Suprapubic skin (tissue), 4 donors: ENCODE data around the gene ARAP3. TPM values are rescaled to one million over a fixed set of nuclear protein-coding genes. Genes with fewer than 3 reads are reported as not detected.
A peak's percentile ranks its signal among the peaks of the same experiment; 100 is the strongest.

Source experiments
- DNase-seq, 2 donors: peaks; one replicate each; pipeline ENCODE4 v3.0.0-alpha.2; 2019; ENCODE audit warnings: low spot score in 2 of 2
- H3K27ac ChIP-seq: fragments of 200-600 bp; sonication (generic); one replicate; pipeline ENCODE4 v1.5.1; 2019
- H3K27me3 ChIP-seq: fragments of 200-600 bp; sonication (generic); one replicate; pipeline ENCODE4 v1.5.1; 2019
- H3K36me3 ChIP-seq: fragments of 200-600 bp; sonication (generic); one replicate; pipeline ENCODE4 v1.5.1; 2019
- H3K4me1 ChIP-seq: fragments of 200-600 bp; sonication (generic); one replicate; pipeline ENCODE4 v1.5.1; 2019
- H3K4me3 ChIP-seq: fragments of 200-600 bp; sonication (generic); one replicate; pipeline ENCODE4 v1.5.1; 2019; ENCODE audit warnings: mild to moderate bottlenecking
- H3K9me3 ChIP-seq: fragments of 200-600 bp; sonication (generic); one replicate; pipeline ENCODE4 v1.5.1; 2019
- EP300 ChIP-seq: sonication (generic); formaldehyde crosslinking; IDR thresholded peaks from one replicate; pipeline ENCODE4 v1.6.1; 2017; ENCODE audit warnings: antibody characterized with exemption
- POLR2A ChIP-seq, 2 donors: fragments of 450-650 bp; IDR thresholded peaks; one replicate each; pipeline ENCODE4 v1.6.1; 2017; ENCODE audit warnings: antibody characterized with exemption in 2 of 2, mild to moderate bottlenecking in 2 of 2, moderate library complexity in 2 of 2
- POLR2AphosphoS5 ChIP-seq, 3 donors: sonication (generic); formaldehyde crosslinking; IDR thresholded peaks; one replicate each; pipeline ENCODE4 v1.6.1; 2017; ENCODE audit warnings: antibody characterized with exemption in 3 of 3
- WGBS: methylation state at CpG from one replicate; pipeline ENCODE4 v1.1.5; 2018; 5-methylcytosine and 5-hydroxymethylcytosine counted together
- total RNA-seq, 4 donors: library from RNA; depleted of rRNA; stranded (reverse); fragments of >200 nt; gene quantifications; one replicate each; pipeline ENCODE4 v1.1.0, GENCODE V29; 2016
- TF ChIP-seq, protein P1 (sequence below), 2 donors: fragments of 200-600 bp in 1 of 2; fragments of 450-650 bp in 1 of 2; sonication (generic) in 1 of 2; IDR thresholded peaks; one replicate each; pipeline ENCODE4 v1.5.1; 2016 to 2019; ENCODE audit warnings: antibody characterized with exemption in 2 of 2, mild to moderate bottlenecking in 1 of 2, moderate library complexity in 1 of 2

The ARAP3 gene
- total RNA-seq, 4 donors from 2014 or later = 1.5 to 7.4 (median 4.3) TPM

DNA sequence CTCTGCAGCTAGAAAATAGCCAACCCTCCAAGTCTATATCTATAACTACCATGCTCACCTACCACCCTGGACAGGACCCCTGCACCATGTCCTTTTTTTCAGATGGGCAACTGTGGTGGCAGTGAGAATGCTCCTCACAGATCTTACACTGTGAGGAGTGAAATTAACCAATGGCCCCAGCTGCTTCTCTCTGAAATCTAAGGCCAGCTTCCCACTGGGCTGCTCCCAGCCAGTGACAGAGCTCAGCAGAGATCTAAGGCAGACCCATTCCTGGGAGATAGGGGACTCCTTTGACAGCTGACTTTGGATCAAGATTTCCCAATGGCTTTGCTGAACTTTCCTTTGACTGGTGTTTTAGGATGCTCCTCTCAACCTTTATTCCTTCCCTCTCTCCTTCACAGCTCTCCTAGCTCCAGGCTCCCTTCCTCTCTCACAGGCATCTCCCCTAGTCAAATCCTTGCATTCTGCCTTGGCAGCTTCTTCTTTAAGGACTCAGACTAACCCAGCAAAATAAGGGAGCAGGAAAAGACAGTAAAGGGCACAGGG, 1.6 kb upstream of the ARAP3 start:
- Histone ChIP-seq H3K4me1 (peaks cover 35% of the 10 kb centered on the region), H3K4me3 (no peak overlapping the region), H3K27me3 (no peaks in the 10 kb centered on the region), H3K36me3 (no peaks in the 10 kb centered on the region), H3K9me3 (no peaks in the 10 kb centered on the region), H3K27ac (no peak overlapping the region)
- DNase-seq = no peak
- TF ChIP-seq POLR2AphosphoS5 (IDR thresholded peaks at IDR 0.05) (no peak), EP300 (no peak), POLR2A (IDR thresholded peaks at IDR 0.05) (no peak)
- TF ChIP-seq, protein P1, sequence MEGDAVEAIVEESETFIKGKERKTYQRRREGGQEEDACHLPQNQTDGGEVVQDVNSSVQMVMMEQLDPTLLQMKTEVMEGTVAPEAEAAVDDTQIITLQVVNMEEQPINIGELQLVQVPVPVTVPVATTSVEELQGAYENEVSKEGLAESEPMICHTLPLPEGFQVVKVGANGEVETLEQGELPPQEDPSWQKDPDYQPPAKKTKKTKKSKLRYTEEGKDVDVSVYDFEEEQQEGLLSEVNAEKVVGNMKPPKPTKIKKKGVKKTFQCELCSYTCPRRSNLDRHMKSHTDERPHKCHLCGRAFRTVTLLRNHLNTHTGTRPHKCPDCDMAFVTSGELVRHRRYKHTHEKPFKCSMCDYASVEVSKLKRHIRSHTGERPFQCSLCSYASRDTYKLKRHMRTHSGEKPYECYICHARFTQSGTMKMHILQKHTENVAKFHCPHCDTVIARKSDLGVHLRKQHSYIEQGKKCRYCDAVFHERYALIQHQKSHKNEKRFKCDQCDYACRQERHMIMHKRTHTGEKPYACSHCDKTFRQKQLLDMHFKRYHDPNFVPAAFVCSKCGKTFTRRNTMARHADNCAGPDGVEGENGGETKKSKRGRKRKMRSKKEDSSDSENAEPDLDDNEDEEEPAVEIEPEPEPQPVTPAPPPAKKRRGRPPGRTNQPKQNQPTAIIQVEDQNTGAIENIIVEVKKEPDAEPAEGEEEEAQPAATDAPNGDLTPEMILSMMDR (IDR thresholded peaks at IDR 0.05) = no peak

- TF ChIP-seq EP300 (no peak), POLR2AphosphoS5 (IDR thresholded peaks at IDR 0.05) (no peak), POLR2A (IDR thresholded peaks at IDR 0.05) (no peak)
- TF ChIP-seq, protein P1 (IDR thresholded peaks at IDR 0.05) = no peak
These were observed 735 bp downstream of the ARAP3 start for GRCh38 chr5:141681295-141681694.

GRCh38 chr5:141680751-141681201, 1.3 kb downstream of the ARAP3 start:
- Histone ChIP-seq H3K4me3 (peak overlapping the region; percentile 60), H3K9me3 (no peaks in the 10 kb centered on the region), H3K27ac (peak overlapping the region; percentile 73), H3K27me3 (no peaks in the 10 kb centered on the region), H3K4me1 (peaks cover 35% of the 10 kb centered on the region), H3K36me3 (no peaks in the 10 kb centered on the region)
- 54% methylated on average over 5 of the region's 6 CpGs for WGBS
- no peak for DNase-seq
- no peak for TF ChIP-seq POLR2A (IDR thresholded peaks at IDR 0.05)
- TF ChIP-seq, protein P1 (IDR thresholded peaks at IDR 0.05) = no peak
- TF ChIP-seq EP300 = no peak
- TF ChIP-seq POLR2AphosphoS5 (IDR thresholded peaks at IDR 0.05) = no peak

More at GRCh38 chr5:141681295-141681694, 735 bp downstream of the ARAP3 start:
- no peaks in the 10 kb centered on the region for H3K9me3 ChIP-seq
- H3K4me1 ChIP-seq = peaks cover 35% of the 10 kb centered on the region
- no peaks in the 10 kb centered on the region for H3K27me3 ChIP-seq
- 72% methylated on average over 2 of the region's 2 CpGs for WGBS
- peak overlapping the region; percentile 73 for H3K27ac ChIP-seq
- H3K36me3 ChIP-seq = no peaks in the 10 kb centered on the region
- H3K4me3 ChIP-seq = peak overlapping the region; percentile 60
- no peak for DNase-seq

DNA sequence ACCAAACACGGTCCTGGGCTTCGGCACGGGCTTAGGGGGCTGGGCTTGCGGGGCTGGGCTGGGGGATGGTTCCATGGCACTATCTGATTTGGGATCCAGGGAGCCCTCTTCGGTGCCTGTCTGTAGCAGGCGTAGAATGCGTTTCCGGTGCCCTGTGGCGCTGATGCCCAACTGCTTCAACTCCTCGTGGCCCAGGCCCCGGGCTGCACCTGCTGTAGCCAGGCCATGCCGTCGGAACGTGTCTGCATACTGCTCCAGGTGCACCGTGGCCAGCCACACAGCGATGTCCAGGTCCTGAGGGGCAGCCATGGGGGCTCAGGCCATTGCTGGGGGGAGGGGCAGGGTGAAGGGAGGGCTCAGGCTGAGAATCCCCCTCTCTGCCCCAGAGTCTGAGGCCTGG, 1.9 kb downstream of the ARAP3 start:
- Histone ChIP-seq H3K9me3 (no peaks in the 10 kb centered on the region), H3K27ac (no peak overlapping the region), H3K4me1 (peaks cover 35% of the 10 kb centered on the region), H3K4me3 (no peak overlapping the region), H3K27me3 (no peaks in the 10 kb centered on the region), H3K36me3 (no peaks in the 10 kb centered on the region)
- TF ChIP-seq POLR2A (IDR thresholded peaks at IDR 0.05) (no peak), EP300 (no peak), POLR2AphosphoS5 (IDR thresholded peaks at IDR 0.05) (no peak)
- TF ChIP-seq, protein P1 (IDR thresholded peaks at IDR 0.05) = no peak
- DNase-seq = no peak
- 80% methylated on average over 1 of the region's 16 CpGs for WGBS

DNA sequence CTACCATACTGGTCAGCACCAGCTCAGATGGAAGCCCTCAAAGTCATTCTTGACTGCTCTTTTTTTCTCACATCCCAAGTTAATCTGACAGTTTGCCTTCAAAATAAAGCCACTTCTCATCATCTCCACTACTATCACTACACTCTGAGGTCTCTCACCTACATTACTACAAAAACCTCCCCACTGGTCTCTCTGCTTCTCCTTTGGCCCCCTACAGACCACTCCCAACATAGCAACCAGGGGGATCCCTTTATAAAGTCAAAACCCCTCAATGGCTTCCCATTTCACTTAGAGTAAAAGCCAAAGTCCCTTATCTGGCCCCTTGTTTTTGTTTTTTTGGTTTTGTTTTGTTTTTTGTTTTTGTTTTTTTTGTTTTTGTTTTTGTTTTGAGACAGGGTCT, 4.6 kb downstream of the ARAP3 start:
- Histone ChIP-seq H3K27me3 (no peaks in the 10 kb centered on the region), H3K4me3 (no peak overlapping the region), H3K27ac (no peak overlapping the region), H3K4me1 (peaks cover 24% of the 10 kb centered on the region), H3K9me3 (no peaks in the 10 kb centered on the region), H3K36me3 (no peaks in the 10 kb centered on the region)
- TF ChIP-seq EP300 = no peak
- TF ChIP-seq, protein P1 (IDR thresholded peaks at IDR 0.05) = peak in 1 of 2 donors; percentile 9
- no peak for DNase-seq
